MM.1S (cell line): ENCODE measurements around the gene MUC13.

Experiments
- CTCF ChIP-seq: fragments of 300-600 bp; sonication (generic); IDR thresholded peaks from 2 replicates; pipeline ENCODE4 v1.5.1; 2016; ENCODE audit warnings: antibody characterized with exemption, low read length, mixed read lengths
- EZH2phosphoT487 ChIP-seq: fragments of 300-600 bp; sonication (generic); IDR thresholded peaks from 2 replicates; pipeline ENCODE4 v1.6.1; 2018; ENCODE audit warnings: antibody characterized with exemption, low read length

- TF ChIP-seq EZH2phosphoT487 (no peak), CTCF (no peak)
Measured at GRCh38 chr3:124974691-124975090, 40.1 kb upstream of the MUC13 start.
